Measurements from ENCODE around the gene PLEKHO2.

Gene PLEKHO2

GRCh38 chr15:64905119-64905831, 63.6 kb downstream of the PLEKHO2 start:
- Histone ChIP-seq H3K4me1 (ENCODE audit: control insufficient read depth, insufficient read depth, low read length, poor library complexity, severe bottlenecking) (no peaks in the 10 kb centered on the region), H3K36me3 (ENCODE audit: control insufficient read depth, insufficient read depth, low read length) (no peaks in the 10 kb centered on the region), H3K27ac (ENCODE audit: low read depth, low read length, severe bottlenecking) (no peak overlapping the region), H3K9me3 (ENCODE audit: control insufficient read depth, low read length) (peaks cover 20% of the 10 kb centered on the region), H3K4me3 (ENCODE audit: extremely low read depth, insufficient read depth, low read length, poor library complexity, severe bottlenecking) (peak overlapping the region; percentile 9)
- WGBS, 2 experiments (ENCODE audit: insufficient coverage in 2 of 2): 23 to 31% methylated on average over 25 to 28 of the region's 30 CpGs

GRCh38 chr15:64905941-64906340, 64.2 kb downstream of the PLEKHO2 start:
- Histone ChIP-seq H3K4me3 (ENCODE audit: extremely low read depth, insufficient read depth, low read length, poor library complexity, severe bottlenecking) (no peak overlapping the region), H3K4me1 (ENCODE audit: control insufficient read depth, insufficient read depth, low read length, poor library complexity, severe bottlenecking) (no peaks in the 10 kb centered on the region), H3K9me3 (ENCODE audit: control insufficient read depth, low read length) (peaks cover 17% of the 10 kb centered on the region), H3K27ac (ENCODE audit: low read depth, low read length, severe bottlenecking) (no peak overlapping the region), H3K36me3 (ENCODE audit: control insufficient read depth, insufficient read depth, low read length) (no peaks in the 10 kb centered on the region)
- 90 to 98% methylated on average over 6 to 7 of the region's 9 CpGs for WGBS, 2 experiments (ENCODE audit: insufficient coverage in 2 of 2)

- Histone ChIP-seq H3K4me1 (ENCODE audit: control insufficient read depth, insufficient read depth, low read length, poor library complexity, severe bottlenecking) (no peaks in the 10 kb centered on the region), H3K36me3 (ENCODE audit: control insufficient read depth, insufficient read depth, low read length) (no peaks in the 10 kb centered on the region), H3K27ac (ENCODE audit: low read depth, low read length, severe bottlenecking) (no peak overlapping the region), H3K9me3 (ENCODE audit: control insufficient read depth, low read length) (peaks cover 13% of the 10 kb centered on the region), H3K4me3 (ENCODE audit: extremely low read depth, insufficient read depth, low read length, poor library complexity, severe bottlenecking) (no peak overlapping the region)
- 79 to 92% methylated on average over 2 of the region's 3 CpGs for WGBS, 2 experiments (ENCODE audit: insufficient coverage in 2 of 2)
These were observed 64.7 kb downstream of the PLEKHO2 start for GRCh38 chr15:64906402-64906801.

- H3K9me3 ChIP-seq (ENCODE audit: control insufficient read depth, low read length): peaks cover 9% of the 10 kb centered on the region
- no peak overlapping the region for H3K4me3 ChIP-seq (ENCODE audit: extremely low read depth, insufficient read depth, low read length, poor library complexity, severe bottlenecking)
- no CpG with 5 or more reads among the region's 1 CpG for WGBS, 2 experiments (ENCODE audit: insufficient coverage in 2 of 2)
- no peak overlapping the region for H3K27ac ChIP-seq (ENCODE audit: low read depth, low read length, severe bottlenecking)
- H3K36me3 ChIP-seq (ENCODE audit: control insufficient read depth, insufficient read depth, low read length): no peaks in the 10 kb centered on the region
- H3K4me1 ChIP-seq (ENCODE audit: control insufficient read depth, insufficient read depth, low read length, poor library complexity, severe bottlenecking): no peaks in the 10 kb centered on the region
These were observed 66.3 kb downstream of the PLEKHO2 start for GRCh38 chr15:64907991-64908390.

GRCh38 chr15:64909546-64909945, 67.8 kb downstream of the PLEKHO2 start:
- Histone ChIP-seq H3K4me1 (ENCODE audit: control insufficient read depth, insufficient read depth, low read length, poor library complexity, severe bottlenecking) (no peaks in the 10 kb centered on the region), H3K9me3 (ENCODE audit: control insufficient read depth, low read length) (peaks cover 9% of the 10 kb centered on the region), H3K36me3 (ENCODE audit: control insufficient read depth, insufficient read depth, low read length) (no peaks in the 10 kb centered on the region), H3K4me3 (ENCODE audit: extremely low read depth, insufficient read depth, low read length, poor library complexity, severe bottlenecking) (no peak overlapping the region), H3K27ac (ENCODE audit: low read depth, low read length, severe bottlenecking) (no peak overlapping the region)
- WGBS, 2 experiments (ENCODE audit: insufficient coverage in 2 of 2): 88 to 94% methylated on average over 1 to 3 of the region's 3 CpGs

- no peaks in the 10 kb centered on the region for H3K4me1 ChIP-seq (ENCODE audit: control insufficient read depth, insufficient read depth, low read length, poor library complexity, severe bottlenecking)
- no peak within 1 kb of the TSS for H3K27ac ChIP-seq (ENCODE audit: low read depth, low read length, severe bottlenecking)
- H3K36me3 ChIP-seq (ENCODE audit: control insufficient read depth, insufficient read depth, low read length): no peaks in the 10 kb centered on the region
- peaks cover 8% of the 10 kb centered on the region for H3K9me3 ChIP-seq (ENCODE audit: control insufficient read depth, low read length)
- peak within 1 kb of the TSS; percentile 54 for H3K4me3 ChIP-seq (ENCODE audit: extremely low read depth, insufficient read depth, low read length, poor library complexity, severe bottlenecking)
- WGBS, 2 experiments (ENCODE audit: insufficient coverage in 2 of 2): 9 to 13% methylated on average over 32 to 59 of the region's 72 CpGs
These were observed 69.8 kb downstream of the PLEKHO2 start, which contains the start of gene ANKDD1A for GRCh38 chr15:64911311-64912186. Gene ANKDD1A, plus strand, starts transcription at chr15:64911902. Its CDS starts 29 bp downstream, at chr15:64911931.

GRCh38 chr15:64912379-64913325, 70.9 kb downstream of the PLEKHO2 start:
- Histone ChIP-seq H3K4me3 (ENCODE audit: extremely low read depth, insufficient read depth, low read length, poor library complexity, severe bottlenecking) (peak overlapping the region; percentile 54), H3K4me1 (ENCODE audit: control insufficient read depth, insufficient read depth, low read length, poor library complexity, severe bottlenecking) (no peaks in the 10 kb centered on the region), H3K36me3 (ENCODE audit: control insufficient read depth, insufficient read depth, low read length) (no peaks in the 10 kb centered on the region), H3K27ac (ENCODE audit: low read depth, low read length, severe bottlenecking) (no peak overlapping the region), H3K9me3 (ENCODE audit: control insufficient read depth, low read length) (no peaks in the 10 kb centered on the region)
- WGBS, 2 experiments (ENCODE audit: insufficient coverage in 2 of 2): 86 to 89% methylated on average over 15 of the region's 15 CpGs

GRCh38 chr15:64915518-64916227, 74.0 kb downstream of the PLEKHO2 start:
- H3K27ac ChIP-seq (ENCODE audit: low read depth, low read length, severe bottlenecking): no peak overlapping the region
- H3K9me3 ChIP-seq (ENCODE audit: control insufficient read depth, low read length): no peaks in the 10 kb centered on the region
- H3K4me3 ChIP-seq (ENCODE audit: extremely low read depth, insufficient read depth, low read length, poor library complexity, severe bottlenecking): no peak overlapping the region
- no peaks in the 10 kb centered on the region for H3K4me1 ChIP-seq (ENCODE audit: control insufficient read depth, insufficient read depth, low read length, poor library complexity, severe bottlenecking)
- H3K36me3 ChIP-seq (ENCODE audit: control insufficient read depth, insufficient read depth, low read length): no peaks in the 10 kb centered on the region
- 52 to 58% methylated on average over 11 of the region's 13 CpGs for WGBS, 2 experiments (ENCODE audit: insufficient coverage in 2 of 2)

- no peak overlapping the region for H3K27ac ChIP-seq (ENCODE audit: low read depth, low read length, severe bottlenecking)
- H3K9me3 ChIP-seq (ENCODE audit: control insufficient read depth, low read length): no peaks in the 10 kb centered on the region
- no peaks in the 10 kb centered on the region for H3K36me3 ChIP-seq (ENCODE audit: control insufficient read depth, insufficient read depth, low read length)
- 100% methylated on average over 1 of the region's 2 CpGs; no CpG with 5 or more reads in 1 of the 2 experiments for WGBS, 2 experiments (ENCODE audit: insufficient coverage in 2 of 2)
- no peak overlapping the region for H3K4me3 ChIP-seq (ENCODE audit: extremely low read depth, insufficient read depth, low read length, poor library complexity, severe bottlenecking)
- no peaks in the 10 kb centered on the region for H3K4me1 ChIP-seq (ENCODE audit: control insufficient read depth, insufficient read depth, low read length, poor library complexity, severe bottlenecking)
These were observed 74.7 kb downstream of the PLEKHO2 start for GRCh38 chr15:64916365-64916764.

GRCh38 chr15:64917211-64917610, 75.5 kb downstream of the PLEKHO2 start:
- Histone ChIP-seq H3K36me3 (ENCODE audit: control insufficient read depth, insufficient read depth, low read length) (no peaks in the 10 kb centered on the region), H3K27ac (ENCODE audit: low read depth, low read length, severe bottlenecking) (no peak overlapping the region), H3K4me1 (ENCODE audit: control insufficient read depth, insufficient read depth, low read length, poor library complexity, severe bottlenecking) (no peaks in the 10 kb centered on the region), H3K4me3 (ENCODE audit: extremely low read depth, insufficient read depth, low read length, poor library complexity, severe bottlenecking) (no peak overlapping the region), H3K9me3 (ENCODE audit: control insufficient read depth, low read length) (no peaks in the 10 kb centered on the region)
- 89 to 92% methylated on average over 8 of the region's 9 CpGs for WGBS, 2 experiments (ENCODE audit: insufficient coverage in 2 of 2)

Measured in mesodermal cell (in vitro differentiated cells).